Gastroesophageal sphincter (tissue), 4 donors: ENCODE measurements around the gene OIT3. TPM values are rescaled to one million over a fixed set of nuclear protein-coding genes. Genes with fewer than 3 reads are reported as not detected.

Experiments
- ATAC-seq: fragments of 150-250 bp; one replicate; pipeline ENCODE4 v1.9.1; 2016; ENCODE audit warnings: mild to moderate bottlenecking, moderate library complexity
- H3K27ac ChIP-seq, 4 donors: fragments of 200-600 bp; sonication (generic) in 3 of 4; 1 replicate in 3 of 4; 2 replicates in 1 of 4; pipeline ENCODE4 v1.5.1; 2016 to 2019
- H3K27me3 ChIP-seq: fragments of 200-600 bp; sonication (generic); one replicate; pipeline ENCODE4 v1.5.1; 2019
- H3K36me3 ChIP-seq, 2 donors: fragments of 200-600 bp; sonication (generic); one replicate each; pipeline ENCODE4 v1.5.1; 2019; ENCODE audit warnings: control low read depth in 1 of 2
- H3K4me1 ChIP-seq, 3 donors: fragments of 200-600 bp; sonication (generic); 1 replicate in 2 of 3; 2 replicates in 1 of 3; pipeline ENCODE4 v1.5.1; 2016 to 2019; ENCODE audit warnings: control low read depth in 2 of 3
- H3K4me3 ChIP-seq, 2 donors: fragments of 200-600 bp; sonication (generic); one replicate each; pipeline ENCODE4 v1.5.1; 2019; ENCODE audit warnings: mild to moderate bottlenecking in 1 of 2, moderate library complexity in 1 of 2
- H3K9me3 ChIP-seq, 3 donors: fragments of 200-600 bp; sonication (generic); one replicate each; pipeline ENCODE4 v1.5.1; 2017 to 2019; ENCODE audit warnings: control low read depth in 2 of 3
- EP300 ChIP-seq: sonication (generic); formaldehyde crosslinking; IDR thresholded peaks from one replicate; pipeline ENCODE4 v1.6.1; 2017; ENCODE audit warnings: antibody characterized with exemption, mild to moderate bottlenecking
- POLR2A ChIP-seq, 2 donors: fragments of 450-650 bp; IDR thresholded peaks; one replicate each; pipeline ENCODE4 v1.6.1; 2017; ENCODE audit warnings: antibody characterized with exemption in 2 of 2, mild to moderate bottlenecking in 2 of 2, moderate library complexity in 1 of 2
- POLR2AphosphoS5 ChIP-seq: sonication (generic); formaldehyde crosslinking; IDR thresholded peaks from one replicate; pipeline ENCODE4 v1.6.1; 2017; ENCODE audit warnings: antibody characterized with exemption
- WGBS, 2 donors: methylation state at CpG; one replicate each; pipeline ENCODE4 v1.1.5; 2018; ENCODE audit warnings: low coverage in 1 of 2; 5-methylcytosine and 5-hydroxymethylcytosine counted together
- total RNA-seq, 4 donors: library from RNA; depleted of rRNA; stranded (reverse); fragments of >200 nt; gene quantifications; one replicate each; pipeline ENCODE4 v1.1.0, GENCODE V29; 2016
- TF ChIP-seq, protein P1 (sequence below), 4 experiments: fragments of 200-600 bp in 2 of 4; fragments of 450-650 bp in 2 of 4; sonication (generic) in 1 of 4; IDR thresholded peaks; one replicate each; pipeline ENCODE4 v1.5.1; 2017 to 2019; ENCODE audit warnings: antibody characterized with exemption in 4 of 4, mild to moderate bottlenecking in 2 of 4, moderate library complexity in 2 of 4

The OIT3 gene
- total RNA-seq, 4 donors from 2014 or later = 0.12 to 0.40 TPM; not detected in 2

DNA sequence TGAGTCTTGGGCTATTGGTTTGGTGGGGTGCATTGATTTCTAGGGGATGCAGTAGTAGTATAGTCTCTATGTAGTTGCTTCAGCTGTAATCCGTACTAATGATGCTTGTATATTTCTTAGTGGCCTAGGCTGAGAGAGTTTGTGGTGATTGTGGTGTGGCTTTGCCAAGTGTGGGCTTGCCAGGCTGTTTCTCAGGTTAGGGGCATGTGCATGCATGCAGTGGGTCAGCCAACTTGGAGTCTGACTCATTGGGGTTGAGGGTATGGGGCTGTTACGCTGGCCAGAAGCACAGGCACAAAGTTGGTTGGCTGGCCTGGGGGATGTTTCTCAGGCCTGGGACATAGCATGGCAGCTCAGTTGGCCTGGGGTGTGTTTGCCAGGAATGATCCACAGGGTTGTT, 86.8 kb downstream of the OIT3 start:
- H3K9me3 ChIP-seq = peaks cover 0 to 43% (median 0%) of the 10 kb centered on the region in 3 donors
- no peaks in the 10 kb centered on the region for H3K36me3 ChIP-seq
- no peak for ATAC-seq
- WGBS, 2 donors = 100% methylated on average over 2 of the region's 2 CpGs; no CpG with 5 or more reads in 1 of the 2 donors
- H3K27me3 ChIP-seq = peaks cover 8% of the 10 kb centered on the region
- no peak overlapping the region for H3K27ac ChIP-seq
- no peaks in the 10 kb centered on the region for H3K4me1 ChIP-seq
- no peak overlapping the region for H3K4me3 ChIP-seq
- no peak for TF ChIP-seq POLR2AphosphoS5
- TF ChIP-seq POLR2A (IDR thresholded peaks at IDR 0.05) = no peak
- TF ChIP-seq, protein P1, sequence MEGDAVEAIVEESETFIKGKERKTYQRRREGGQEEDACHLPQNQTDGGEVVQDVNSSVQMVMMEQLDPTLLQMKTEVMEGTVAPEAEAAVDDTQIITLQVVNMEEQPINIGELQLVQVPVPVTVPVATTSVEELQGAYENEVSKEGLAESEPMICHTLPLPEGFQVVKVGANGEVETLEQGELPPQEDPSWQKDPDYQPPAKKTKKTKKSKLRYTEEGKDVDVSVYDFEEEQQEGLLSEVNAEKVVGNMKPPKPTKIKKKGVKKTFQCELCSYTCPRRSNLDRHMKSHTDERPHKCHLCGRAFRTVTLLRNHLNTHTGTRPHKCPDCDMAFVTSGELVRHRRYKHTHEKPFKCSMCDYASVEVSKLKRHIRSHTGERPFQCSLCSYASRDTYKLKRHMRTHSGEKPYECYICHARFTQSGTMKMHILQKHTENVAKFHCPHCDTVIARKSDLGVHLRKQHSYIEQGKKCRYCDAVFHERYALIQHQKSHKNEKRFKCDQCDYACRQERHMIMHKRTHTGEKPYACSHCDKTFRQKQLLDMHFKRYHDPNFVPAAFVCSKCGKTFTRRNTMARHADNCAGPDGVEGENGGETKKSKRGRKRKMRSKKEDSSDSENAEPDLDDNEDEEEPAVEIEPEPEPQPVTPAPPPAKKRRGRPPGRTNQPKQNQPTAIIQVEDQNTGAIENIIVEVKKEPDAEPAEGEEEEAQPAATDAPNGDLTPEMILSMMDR (IDR thresholded peaks at IDR 0.05) = no peak
- no peak for TF ChIP-seq EP300

DNA sequence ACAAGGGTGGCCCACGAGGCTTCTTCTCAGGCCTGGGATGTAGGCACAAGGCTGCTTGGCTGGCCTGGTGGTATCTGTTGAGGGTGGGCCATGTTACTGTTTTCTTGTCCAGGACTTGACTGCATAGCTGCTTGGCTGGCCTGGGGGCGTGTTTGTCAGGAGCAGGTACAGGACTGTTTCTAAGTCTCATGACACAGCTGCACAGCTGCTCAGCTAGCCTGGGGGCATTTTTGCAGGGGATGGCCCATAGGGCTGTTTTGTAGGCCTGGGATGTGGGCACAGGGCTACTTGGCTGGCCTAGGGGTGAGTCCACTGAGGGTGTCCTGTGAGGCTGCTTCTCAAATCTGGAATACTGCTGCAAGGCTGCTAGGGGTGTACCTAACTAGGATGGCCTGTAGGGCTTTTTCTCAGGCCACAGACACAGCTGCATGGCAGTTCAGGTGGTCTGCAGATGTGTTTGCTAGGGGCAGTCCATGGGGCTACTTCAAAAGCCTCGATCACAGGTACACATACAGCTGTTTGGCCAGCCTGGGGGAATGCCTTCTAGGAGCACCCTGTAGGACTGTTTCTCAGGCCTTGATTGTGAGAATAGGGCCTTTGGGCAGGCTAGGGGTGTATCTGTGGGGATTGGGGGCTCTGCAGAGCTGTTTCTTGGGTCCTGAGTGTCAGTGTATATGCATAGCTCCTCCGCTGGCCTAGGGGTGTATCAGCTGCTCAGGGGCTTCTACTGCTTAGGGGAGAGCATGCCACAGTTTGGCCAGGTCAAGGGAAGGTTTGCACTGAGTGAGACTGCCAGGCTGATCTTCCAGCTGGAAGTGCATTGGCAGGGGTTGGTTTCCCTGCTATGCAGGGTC, 87.7 kb downstream of the OIT3 start:
- TF ChIP-seq, protein P1 (IDR thresholded peaks at IDR 0.05) = no peak
- no peak for TF ChIP-seq EP300
- no peak for TF ChIP-seq POLR2A (IDR thresholded peaks at IDR 0.05)
- TF ChIP-seq POLR2AphosphoS5 = no peak
- Histone ChIP-seq H3K4me1 (no peaks in the 10 kb centered on the region), H3K27ac (no peak overlapping the region), H3K27me3 (peaks cover 8% of the 10 kb centered on the region), H3K36me3 (no peaks in the 10 kb centered on the region), H3K9me3 (peaks cover 0 to 34% (median 0%) of the 10 kb centered on the region in 3 donors), H3K4me3 (no peak overlapping the region)
- no peak for ATAC-seq
- 100% methylated on average over 1 of the region's 4 CpGs for WGBS, 2 donors

DNA sequence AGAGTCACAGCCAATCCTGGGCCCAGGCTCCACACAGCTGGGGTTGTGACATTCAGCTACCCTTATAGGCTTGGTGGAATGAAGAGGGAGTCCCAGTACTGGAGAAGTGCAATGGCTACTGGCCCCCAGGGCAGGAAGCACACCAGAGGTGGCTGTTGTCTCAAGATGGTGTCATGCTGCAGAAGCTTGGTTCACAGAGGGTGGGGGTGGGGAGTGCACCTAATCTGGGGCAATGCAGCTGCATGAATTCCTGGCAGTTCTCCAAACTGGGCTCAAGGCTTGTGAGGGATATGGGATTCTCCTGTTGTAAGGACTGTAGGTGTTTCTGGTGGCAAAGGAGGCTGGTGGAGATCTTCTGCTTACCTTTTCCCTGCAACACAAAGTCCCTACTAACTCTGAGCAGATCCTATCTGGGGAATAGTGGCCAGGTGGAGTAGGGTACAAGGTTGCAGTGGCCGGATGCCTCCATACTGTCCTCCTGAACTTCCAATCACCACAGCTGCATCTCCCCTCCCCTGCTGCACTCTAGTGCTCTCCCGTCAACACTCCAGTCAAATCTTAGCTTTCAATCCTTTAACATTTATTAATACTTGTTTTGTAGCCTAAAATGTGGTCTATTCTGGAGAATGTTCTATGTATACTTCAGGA, 88.5 kb downstream of the OIT3 start:
- Histone ChIP-seq H3K27ac (no peak overlapping the region), H3K4me3 (no peak overlapping the region), H3K4me1 (no peaks in the 10 kb centered on the region), H3K27me3 (peaks cover 8% of the 10 kb centered on the region), H3K9me3 (peaks cover 0 to 27% (median 0%) of the 10 kb centered on the region in 3 donors), H3K36me3 (no peaks in the 10 kb centered on the region)
- ATAC-seq = no peak
- WGBS, 2 donors = 95 to 100% methylated on average over 2 of the region's 2 CpGs
- TF ChIP-seq POLR2A (IDR thresholded peaks at IDR 0.05) (no peak), POLR2AphosphoS5 (no peak), EP300 (no peak)
- TF ChIP-seq, protein P1 (IDR thresholded peaks at IDR 0.05) = no peak

Other genes with a start within 250 kb of the OIT3 start
- gene MCU, start 201.6 kb upstream of the OIT3 start, total RNA-seq = 10 to 100 TPM; 17.6 to 24.9 (median 20.3) TPM
- not detected for gene PLA2G12B, start 61.1 kb downstream of the OIT3 start, total RNA-seq
- gene P4HA1, start 203.1 kb downstream of the OIT3 start, total RNA-seq = 10 to 100 TPM; 23.3 to 36.2 (median 30.4) TPM
- 1 to 10 TPM; 1.1 to 4.6 (median 3.9) TPM for gene NUDT13, start 216.7 kb downstream of the OIT3 start, total RNA-seq